ENCODE data around the gene RNU1-2.
"Not testable (repeated sequence)": the region's sequence is repeated elsewhere in the genome, so short reads cannot be mapped to it uniquely, and the experiment has no call there.

DNA sequence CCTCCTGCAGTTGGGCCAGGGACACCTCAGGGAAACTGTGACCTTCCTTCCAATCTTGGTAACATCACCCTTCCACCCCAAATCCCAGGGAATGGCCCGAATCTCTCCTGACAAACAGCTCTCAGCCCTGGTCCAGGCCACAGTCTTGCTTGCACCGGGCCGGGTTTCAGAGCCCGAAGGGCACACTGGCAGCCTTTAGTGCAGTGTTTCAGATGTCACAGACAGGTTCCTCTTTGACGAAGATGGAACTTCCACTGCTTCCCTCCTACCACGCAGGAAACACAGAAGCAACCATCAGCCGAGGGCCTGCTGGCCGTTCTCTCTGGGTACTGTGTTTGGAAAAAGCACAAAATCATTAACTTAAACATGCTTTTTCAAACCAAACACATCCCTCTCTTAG, 17.0 kb downstream of the RNU1-2 start:
- TF ChIP-seq POLR2AphosphoS5, CTCF, POLR2A, EP300 (IDR thresholded peaks at IDR 0.05): not testable (repeated sequence)

Measured in gastroesophageal sphincter (tissue), 3 donors.